H1 (cell line): ENCODE measurements around the gene SNAP47. TPM values are rescaled to one million over a fixed set of nuclear protein-coding genes. Genes with fewer than 3 reads are reported as not detected.

Source experiments
- CTCF ChIA-PET: fragments of 300-600 bp; sonication (Branson Sonifier 250); formaldehyde crosslinking; loops from one replicate; lab custom pipeline; 2021; ENCODE audit not compliant: partially characterized antibody; lab: Charles Lee
- POLR2A ChIA-PET: fragments of 300-600 bp; sonication (Branson Sonifier 250); formaldehyde crosslinking; loops from one replicate; lab custom pipeline; 2021; ENCODE audit warnings: inconsistent platforms; ENCODE audit not compliant: partially characterized antibody; lab: Charles Lee
- DNase-seq, 2 experiments: peaks; one replicate each; pipeline versions ENCODE4 v3.0.0 to v3.0.0-alpha.2; 2010 to 2022; ENCODE audit warnings: low spot score in 2 of 2, low read depth in 1 of 2, mixed read lengths in 1 of 2
- FAIRE-seq: peaks from 2 replicates; lab custom pipeline; 2011; peaks lifted over from hg19 to GRCh38; lab: Jason Lieb, UNC
- H2AFZ ChIP-seq: 2 replicates; pipeline ENCODE4 v1.8.1; 2012; ENCODE audit warnings: low read length, inconsistent platforms
- H2AK5ac ChIP-seq: 2 replicates; pipeline ENCODE4 v1.6.1; 2013; ENCODE audit warnings: low read depth, low read length
- H2BK120ac ChIP-seq: replicated peaks from 2 replicates; pipeline ENCODE3; 2013; ENCODE audit warnings: low read depth, low read length, inconsistent platforms
- H2BK12ac ChIP-seq: 2 replicates; pipeline ENCODE4 v1.6.1; 2013; ENCODE audit warnings: low read depth, low read length
- H2BK15ac ChIP-seq: 2 replicates; pipeline ENCODE4 v1.6.1; 2013; ENCODE audit warnings: low read length
- H2BK20ac ChIP-seq: 2 replicates; pipeline ENCODE4 v1.6.1; 2013; ENCODE audit warnings: low read length
- H2BK5ac ChIP-seq: 2 replicates; pipeline ENCODE4 v1.6.1; 2013; ENCODE audit warnings: low read depth, low read length
- H3K14ac ChIP-seq: 2 replicates; pipeline ENCODE4 v1.6.1; 2013; ENCODE audit warnings: inconsistent platforms; ENCODE audit not compliant: insufficient read length
- H3K18ac ChIP-seq: 2 replicates; pipeline ENCODE4 v1.6.1; 2013; ENCODE audit warnings: low read length; ENCODE audit errors: extremely low read depth
- H3K23ac ChIP-seq: 2 replicates; pipeline ENCODE4 v1.6.1; 2013; ENCODE audit warnings: inconsistent platforms; ENCODE audit not compliant: insufficient read length
- H3K23me2 ChIP-seq: 2 replicates; pipeline ENCODE4 v1.6.1; 2013; ENCODE audit warnings: low read depth, low read length
- H3K27ac ChIP-seq: 2 replicates; pipeline ENCODE4 v1.6.1; 2011; ENCODE audit warnings: low read depth, low read length, inconsistent platforms
- H3K27me3 ChIP-seq, 4 experiments: replicated peaks in 1 of 4; 1 replicate in 1 of 4; 2 replicates in 3 of 4; pipeline versions ENCODE4 v1.6.1 to v1.8.1; 2011 to 2013; ENCODE audit warnings: low read length in 3 of 4, mild to moderate bottlenecking in 3 of 4, inconsistent platforms in 2 of 4, mixed read lengths in 2 of 4, moderate library complexity in 1 of 4; ENCODE audit not compliant: control insufficient read depth in 3 of 4, insufficient read depth in 3 of 4; ENCODE audit errors: extremely low read depth in 1 of 4
- H3K36me3 ChIP-seq, 4 experiments: 2 replicates each; pipeline versions ENCODE4 v1.6.1 to v1.8.1; 2011 to 2013; ENCODE audit warnings: mild to moderate bottlenecking in 4 of 4, low read length in 3 of 4, moderate library complexity in 2 of 4, control low read depth in 1 of 4, inconsistent platforms in 1 of 4; ENCODE audit not compliant: insufficient read depth in 4 of 4, control insufficient read depth in 2 of 4
- H3K4ac ChIP-seq: replicated peaks from 2 replicates; pipeline ENCODE3; 2013; ENCODE audit warnings: low read length, low read depth, mixed read lengths, inconsistent platforms; ENCODE audit not compliant: insufficient read length
- H3K4me1 ChIP-seq, 4 experiments: replicated peaks in 1 of 4; 1 replicate in 1 of 4; 2 replicates in 3 of 4; pipeline versions ENCODE4 v1.6.1 to v1.8.1; 2011 to 2013; ENCODE audit warnings: low read length in 3 of 4, inconsistent platforms in 2 of 4, mixed read lengths in 1 of 4; ENCODE audit not compliant: insufficient read depth in 4 of 4, control insufficient read depth in 3 of 4
- H3K4me2 ChIP-seq, 2 experiments: 2 replicates each; pipeline versions ENCODE4 v1.6.1 to v1.8.1; 2011 to 2013; ENCODE audit warnings: low read depth in 2 of 2, low read length in 2 of 2, control low read depth in 1 of 2, inconsistent platforms in 1 of 2, mild to moderate bottlenecking in 1 of 2; ENCODE audit not compliant: insufficient read depth in 1 of 2
- H3K4me3 ChIP-seq, 4 experiments: fragments of 200-600, 300-600 bp in 1 of 4; sonication (generic), shearing (Covaris generic), sonication (Bioruptor Twin) in 1 of 4; 2 replicates each; pipeline versions ENCODE4 v1.5.1 to v1.8.1; 2011 to 2016; ENCODE audit warnings: low read length in 4 of 4, low read depth in 3 of 4, control low read depth in 2 of 4, inconsistent platforms in 2 of 4, mild to moderate bottlenecking in 2 of 4, mixed read lengths in 1 of 4, moderate library complexity in 1 of 4; ENCODE audit not compliant: insufficient read depth in 2 of 4; ENCODE audit errors: extremely low read depth in 1 of 4
- H3K56ac ChIP-seq: replicated peaks from 2 replicates; pipeline ENCODE3; 2013; ENCODE audit warnings: low read depth, mild to moderate bottlenecking, mixed read lengths, low read length, inconsistent platforms; ENCODE audit not compliant: insufficient read length
- H3K79me1 ChIP-seq: 2 replicates; pipeline ENCODE4 v1.6.1; 2013; ENCODE audit warnings: low read depth, low read length, control low read depth
- H3K79me2 ChIP-seq, 2 experiments: 2 replicates each; pipeline versions ENCODE4 v1.6.1 to v1.8.1; 2012 to 2013; ENCODE audit warnings: low read length in 2 of 2, mild to moderate bottlenecking in 2 of 2, inconsistent platforms in 1 of 2; ENCODE audit not compliant: insufficient read depth in 2 of 2, control insufficient read depth in 1 of 2
- H3K9ac ChIP-seq, 4 experiments: replicated peaks in 1 of 4; 1 replicate in 1 of 4; 2 replicates in 3 of 4; pipeline versions ENCODE4 v1.6.1 to v1.8.1; 2011 to 2013; ENCODE audit warnings: low read depth in 3 of 4, low read length in 3 of 4, control low read depth in 2 of 4, mild to moderate bottlenecking in 2 of 4, moderate library complexity in 2 of 4, inconsistent platforms in 1 of 4; ENCODE audit errors: extremely low read depth in 1 of 4
- H3K9me3 ChIP-seq, 2 experiments: 2 replicates each; pipeline versions ENCODE4 v1.6.1 to v1.8.1; 2012 to 2013; ENCODE audit warnings: mild to moderate bottlenecking in 2 of 2, moderate library complexity in 2 of 2, control low read depth in 1 of 2, inconsistent platforms in 1 of 2, low read depth in 1 of 2, low read length in 1 of 2, mixed read lengths in 1 of 2; ENCODE audit not compliant: insufficient read depth in 2 of 2
- H4K20me1 ChIP-seq, 2 experiments: replicated peaks in 1 of 2; 2 replicates each; pipeline versions ENCODE3 to v1.8.1; 2011 to 2013; ENCODE audit warnings: inconsistent platforms in 2 of 2, low read length in 2 of 2, mild to moderate bottlenecking in 1 of 2; ENCODE audit not compliant: insufficient read depth in 2 of 2, control insufficient read depth in 1 of 2
- H4K5ac ChIP-seq: 2 replicates; pipeline ENCODE4 v1.6.1; 2013; ENCODE audit warnings: low read length, low read depth, mixed read lengths, inconsistent platforms; ENCODE audit not compliant: insufficient read length
- H4K8ac ChIP-seq: 2 replicates; pipeline ENCODE4 v1.8.0; 2013; ENCODE audit warnings: mild to moderate bottlenecking, moderate library complexity, low read length, inconsistent platforms; ENCODE audit not compliant: insufficient read depth; ENCODE audit errors: extremely low read depth
- H4K91ac ChIP-seq: replicated peaks from 2 replicates; pipeline ENCODE3; 2013; ENCODE audit warnings: low read length, mixed read lengths, inconsistent platforms; ENCODE audit not compliant: insufficient read length
- CBX5 ChIP-seq: fragments of 300-800, 300-1000 bp; sonication (generic); IDR thresholded peaks from 2 replicates; pipeline ENCODE4 v1.7.1; 2016; ENCODE audit warnings: antibody characterized with exemption, low read length, low read depth
- CBX8 ChIP-seq: fragments of 300-800, 300-1000 bp; sonication (generic); IDR thresholded peaks from 2 replicates; pipeline ENCODE4 v1.7.1; 2016; ENCODE audit warnings: low read depth, low read length, borderline replicate concordance
- CHD1 ChIP-seq: IDR thresholded peaks from 2 replicates; pipeline ENCODE4 v1.6.1; 2012; ENCODE audit warnings: low read depth, low read length, improper control_type of control experiment
- EGR1 ChIP-seq: IDR thresholded peaks from 2 replicates; pipeline ENCODE4 v1.6.1; 2011; ENCODE audit warnings: low read depth, low read length, borderline replicate concordance
- EZH2 ChIP-seq: fragments of 200-600 bp; sonication (generic); IDR thresholded peaks from 2 replicates; pipeline ENCODE4 v1.7.1; 2012; ENCODE audit warnings: low read depth, mild to moderate bottlenecking, moderate library complexity, low read length, inconsistent platforms; ENCODE audit not compliant: severe bottlenecking
- MAFK ChIP-seq: IDR thresholded peaks from 2 replicates; pipeline ENCODE4 v1.6.1; 2012; ENCODE audit warnings: low read depth, mild to moderate bottlenecking, improper control_type of control experiment, low read length
- SP1 ChIP-seq: IDR thresholded peaks from 2 replicates; pipeline ENCODE4 v1.6.1; 2011; ENCODE audit warnings: low read depth, low read length
- TAF1 ChIP-seq: IDR thresholded peaks from 2 replicates; pipeline ENCODE4 v1.6.1; 2011; ENCODE audit warnings: mild to moderate bottlenecking, low read depth, low read length
- TCF12 ChIP-seq: IDR thresholded peaks from 2 replicates; pipeline ENCODE4 v1.6.1; 2011; ENCODE audit warnings: low read depth, mild to moderate bottlenecking, low read length
- polyA plus RNA-seq, 7 experiments: library from polyadenylated mRNA; depleted of rRNA in 3 of 7; stranded (reverse) in 5 of 7; unstranded in 2 of 7; fragments of >200 nt in 5 of 7; fragments of 200-250 nt in 2 of 7; gene quantifications; 1 replicate in 5 of 7; 2 replicates in 1 of 7; 4 replicates in 1 of 7; pipeline versions ENCODE4 v1.2.1 to v1.2.3, GENCODE V29; 2011 to 2013; ENCODE audit warnings: missing spikeins in 2 of 7, mixed read lengths in 2 of 7
- total RNA-seq: library from RNA; stranded (reverse); fragmentation: NEBNext Ultra II Directional; extraction: Animal tissue kit (Norgen Biotek cat#: 25700); gene quantifications from 2 replicates; pipeline ENCODE4 v1.2.1, GENCODE V29; 2021

The SNAP47 gene
- total and polyA plus RNA-seq, 2 of the 8 experiments (the other 6 are each of a cell fraction or from before 2014, with no cell fraction given): 37.6 to 42.2 TPM

DNA sequence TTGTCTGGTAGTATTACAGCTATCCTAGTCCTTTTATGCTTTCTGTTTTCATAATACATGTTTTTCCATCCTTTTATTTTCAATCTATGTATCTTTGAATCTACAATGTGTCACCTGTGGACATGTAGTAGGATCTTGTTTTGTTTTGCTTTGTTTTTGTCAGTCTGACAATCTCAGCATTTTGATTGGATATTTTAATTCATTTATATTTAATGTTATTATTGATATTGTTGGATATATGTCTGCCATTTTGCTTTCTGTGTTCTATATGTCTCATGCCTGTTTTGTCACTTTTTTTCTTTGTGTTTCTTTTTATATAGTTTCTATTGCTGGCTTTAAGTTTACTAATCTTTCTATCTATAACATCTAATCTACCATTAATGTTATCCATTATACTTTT, 68.7 kb downstream of the SNAP47 start:
- H3K9me3 ChIP-seq: no peaks in the 10 kb centered on the region
- no peak overlapping the region for H3K4me3 ChIP-seq
- no peak overlapping the region for H2BK5ac ChIP-seq
- ChIA-PET POLR2A (no interaction called here), CTCF (interaction anchor here (1.4 kb wide), 2 partner anchors 40 to 42 kb away, joined by 3 to 4 read pairs; no protein-coding TSS in a partner anchor)
- no peak overlapping the region for H4K91ac ChIP-seq
- no peak overlapping the region for H2BK120ac ChIP-seq
- H3K14ac ChIP-seq: no peak overlapping the region
- H3K18ac ChIP-seq: no peak overlapping the region
- no peaks in the 10 kb centered on the region for H3K79me1 ChIP-seq
- H3K4me1 ChIP-seq: no peaks in the 10 kb centered on the region
- H3K79me2 ChIP-seq: no peaks in the 10 kb centered on the region
- H3K4me2 ChIP-seq: no peak overlapping the region
- no peak overlapping the region for H2BK15ac ChIP-seq
- H3K23ac ChIP-seq: no peak overlapping the region
- H2AK5ac ChIP-seq: no peak overlapping the region
- no peak overlapping the region for H3K4ac ChIP-seq
- no peak for TF ChIP-seq TAF1
- no peak for TF ChIP-seq TCF12
- no peak for TF ChIP-seq MAFK
- TF ChIP-seq CBX8: no peak
- TF ChIP-seq CBX5: no peak
- TF ChIP-seq EGR1: no peak
- TF ChIP-seq SP1: no peak
- no peak for TF ChIP-seq CHD1
- no peak for TF ChIP-seq EZH2
- FAIRE-seq: no peak
- no peak overlapping the region for H2BK20ac ChIP-seq
- no peak overlapping the region for H4K8ac ChIP-seq
- DNase-seq: no peak
- H2AFZ ChIP-seq: no peak overlapping the region
- no peaks in the 10 kb centered on the region for H3K23me2 ChIP-seq
- no peak overlapping the region for H3K56ac ChIP-seq
- no peak overlapping the region for H3K27ac ChIP-seq
- H3K27me3 ChIP-seq: 0 out of 7 replicates have a peak, but pooled peaks cover 0 to 3% (median 0%) of the 10 kb centered on the region in 4 experiments
- H4K20me1 ChIP-seq: no peaks in the 10 kb centered on the region
- H2BK12ac ChIP-seq: no peak overlapping the region
- no peaks in the 10 kb centered on the region for H3K36me3 ChIP-seq
- no peak overlapping the region for H3K9ac ChIP-seq
- H4K5ac ChIP-seq: no peak overlapping the region
